Epithelial cell of proximal tubule (primary cell): ENCODE data around the gene CYB561D1. TPM values are rescaled to one million over a fixed set of nuclear protein-coding genes. Genes with fewer than 3 reads are reported as not detected.

Source experiments
- DNase-seq: peaks from one replicate; pipeline ENCODE4 v3.0.0-alpha.2; 2011; ENCODE audit warnings: low read depth
- H3K4me3 ChIP-seq: 2 replicates; pipeline ENCODE4 v1.5.1; 2011; ENCODE audit warnings: low read depth, mild to moderate bottlenecking, low read length
- CTCF ChIP-seq: conservative IDR thresholded peaks from 2 replicates; pipeline ENCODE4 v1.5.1; 2012; ENCODE audit warnings: low read depth, mild to moderate bottlenecking, low read length
- total RNA-seq: library from RNA; depleted of rRNA; stranded (reverse); fragments of >200 nt; gene quantifications from 2 replicates; pipeline ENCODE4 v1.2.3, GENCODE V29; 2015

CYB561D1 gene
- total RNA-seq, 1 donor from 2014 or later, result 3.6 TPM

- H3K4me3 ChIP-seq, result no peak overlapping the region
- TF ChIP-seq CTCF, result no peak
- no peak for DNase-seq
Measured at GRCh38 chr1:109535481-109535880, 41.6 kb downstream of the CYB561D1 start.

GRCh38 chr1:109535971-109536491 is 42.1 kb downstream of the CYB561D1 start:
- no peak for TF ChIP-seq CTCF
- no peak for DNase-seq
- no peak overlapping the region for H3K4me3 ChIP-seq

GRCh38 chr1:109537450-109538178 is 43.7 kb downstream of the CYB561D1 start:
- no peak for DNase-seq
- no peak overlapping the region for H3K4me3 ChIP-seq
- no peak for TF ChIP-seq CTCF

- no peak for TF ChIP-seq CTCF
- no peak overlapping the region for H3K4me3 ChIP-seq
- DNase-seq, result no peak
Measured at GRCh38 chr1:109538827-109539555, 45.1 kb downstream of the CYB561D1 start.

GRCh38 chr1:109539676-109540075 is 45.8 kb downstream of the CYB561D1 start, which contains the start of gene GPR61:
GPR61 (plus strand) TSS chr1:109539872; CDS start chr1:109543023, 3,151 bp downstream.
- no peak within 1 kb of the TSS for H3K4me3 ChIP-seq
- no peak for DNase-seq
- no peak for TF ChIP-seq CTCF

GRCh38 chr1:109541102-109541501 is 47.2 kb downstream of the CYB561D1 start:
- H3K4me3 ChIP-seq, result no peak overlapping the region
- DNase-seq, result no peak
- TF ChIP-seq CTCF, result no peak
